ENCODE measurements around the gene SMARCA1.

DNA sequence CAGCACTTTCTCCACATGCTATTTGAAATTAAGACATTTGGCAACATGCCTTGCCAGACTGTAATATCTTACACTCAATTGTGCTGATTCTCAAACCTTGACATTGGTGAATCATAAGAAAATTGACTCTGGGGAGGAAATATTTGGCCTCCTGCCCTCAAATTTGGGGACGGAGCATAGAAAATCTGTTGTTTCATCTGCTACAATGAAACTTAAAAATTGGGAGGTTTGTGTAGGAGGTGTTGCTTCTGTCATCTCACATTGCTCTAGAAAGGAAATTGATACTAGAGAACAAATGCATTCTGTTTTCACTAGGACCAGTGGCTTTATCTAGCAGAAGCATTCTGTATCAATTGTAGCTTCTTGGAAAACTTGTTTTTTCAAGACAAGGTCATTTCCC lies 22.1 kb upstream of the SMARCA1 start:
- TF ChIP-seq, protein P1, sequence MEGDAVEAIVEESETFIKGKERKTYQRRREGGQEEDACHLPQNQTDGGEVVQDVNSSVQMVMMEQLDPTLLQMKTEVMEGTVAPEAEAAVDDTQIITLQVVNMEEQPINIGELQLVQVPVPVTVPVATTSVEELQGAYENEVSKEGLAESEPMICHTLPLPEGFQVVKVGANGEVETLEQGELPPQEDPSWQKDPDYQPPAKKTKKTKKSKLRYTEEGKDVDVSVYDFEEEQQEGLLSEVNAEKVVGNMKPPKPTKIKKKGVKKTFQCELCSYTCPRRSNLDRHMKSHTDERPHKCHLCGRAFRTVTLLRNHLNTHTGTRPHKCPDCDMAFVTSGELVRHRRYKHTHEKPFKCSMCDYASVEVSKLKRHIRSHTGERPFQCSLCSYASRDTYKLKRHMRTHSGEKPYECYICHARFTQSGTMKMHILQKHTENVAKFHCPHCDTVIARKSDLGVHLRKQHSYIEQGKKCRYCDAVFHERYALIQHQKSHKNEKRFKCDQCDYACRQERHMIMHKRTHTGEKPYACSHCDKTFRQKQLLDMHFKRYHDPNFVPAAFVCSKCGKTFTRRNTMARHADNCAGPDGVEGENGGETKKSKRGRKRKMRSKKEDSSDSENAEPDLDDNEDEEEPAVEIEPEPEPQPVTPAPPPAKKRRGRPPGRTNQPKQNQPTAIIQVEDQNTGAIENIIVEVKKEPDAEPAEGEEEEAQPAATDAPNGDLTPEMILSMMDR (IDR thresholded peaks at IDR 0.05), result no peak
- TF ChIP-seq POLR2A (IDR thresholded peaks at IDR 0.05), result no peak
